Fibroblast of lung (primary cell): Measurements from ENCODE around the gene PANK4. TPM values are rescaled to one million over a fixed set of nuclear protein-coding genes. Genes with fewer than 3 reads are reported as not detected.

Source experiments
- DNase-seq, 2 donors: peaks; one replicate each; pipeline versions ENCODE4 v3.0.0 to v3.0.0-alpha.2; 2010; ENCODE audit warnings: low read depth in 2 of 2
- H2AFZ ChIP-seq: 2 replicates; pipeline ENCODE4 v1.5.1; 2012; ENCODE audit warnings: low read length, control low read depth, inconsistent platforms
- H3K27ac ChIP-seq: 2 replicates; pipeline ENCODE4 v1.5.1; 2011; ENCODE audit warnings: low read length, control low read depth; ENCODE audit not compliant: insufficient read depth
- H3K27me3 ChIP-seq: 2 replicates; pipeline ENCODE4 v1.5.1; 2011; ENCODE audit warnings: mild to moderate bottlenecking, low read length; ENCODE audit not compliant: control insufficient read depth, insufficient read depth
- H3K36me3 ChIP-seq: 2 replicates; pipeline ENCODE4 v1.5.1; 2011; ENCODE audit warnings: low read length; ENCODE audit not compliant: control insufficient read depth, insufficient read depth
- H3K4me1 ChIP-seq: 2 replicates; pipeline ENCODE4 v1.5.1; 2011; ENCODE audit warnings: low read length; ENCODE audit not compliant: control insufficient read depth, insufficient read depth; ENCODE audit errors: extremely low read depth
- H3K4me2 ChIP-seq: 2 replicates; pipeline ENCODE4 v1.5.1; 2011; ENCODE audit warnings: low read length, control low read depth; ENCODE audit not compliant: insufficient read depth; ENCODE audit errors: extremely low read depth
- H3K4me3 ChIP-seq, 4 experiments: fragments of 200-600 bp in 1 of 4; sonication (generic) in 1 of 4; replicated peaks in 1 of 4; 2 replicates each; pipeline ENCODE4 v1.5.1; 2011 to 2016; ENCODE audit warnings: low read length in 4 of 4, low read depth in 3 of 4, mild to moderate bottlenecking in 3 of 4, control low read depth in 2 of 4, inconsistent platforms in 1 of 4, mixed read lengths in 1 of 4; ENCODE audit not compliant: insufficient read depth in 1 of 4; ENCODE audit errors: control extremely low read depth in 1 of 4
- H3K79me2 ChIP-seq: 2 replicates; pipeline ENCODE4 v1.5.1; 2012; ENCODE audit warnings: mild to moderate bottlenecking, low read length, inconsistent platforms; ENCODE audit not compliant: control insufficient read depth, insufficient read depth
- H3K9ac ChIP-seq: 2 replicates; pipeline ENCODE4 v1.5.1; 2011; ENCODE audit warnings: mild to moderate bottlenecking, low read length, control low read depth; ENCODE audit not compliant: insufficient read depth
- H3K9me3 ChIP-seq: 2 replicates; pipeline ENCODE4 v1.5.1; 2012; ENCODE audit warnings: low read depth, low read length; ENCODE audit not compliant: control insufficient read depth, insufficient read depth
- H4K20me1 ChIP-seq: 2 replicates; pipeline ENCODE4 v1.5.1; 2011; ENCODE audit warnings: low read length; ENCODE audit not compliant: control insufficient read depth, insufficient read depth; ENCODE audit errors: extremely low read depth
- EZH2 ChIP-seq: IDR thresholded peaks from 2 replicates; pipeline ENCODE4 v1.5.1; 2012; ENCODE audit warnings: low read length, control low read depth, mild to moderate bottlenecking; ENCODE audit errors: missing control alignments
- polyA plus RNA-seq, 2 donors: library from polyadenylated mRNA; depleted of rRNA in 1 of 2; stranded (reverse) in 1 of 2; unstranded in 1 of 2; fragments of >200 nt; gene quantifications; 2 replicates each; pipeline ENCODE4 v1.2.1, GENCODE V29; 2011 to 2012; ENCODE audit warnings: missing spikeins in 1 of 2
- total RNA-seq: library from RNA; depleted of rRNA; stranded (reverse); fragments of >200 nt; gene quantifications from 2 replicates; pipeline ENCODE4 v1.2.1, GENCODE V29; 2014
- TF ChIP-seq, protein P1 (sequence below), 2 donors: IDR thresholded peaks in 1 of 2; conservative IDR thresholded peaks in 1 of 2; 1 replicate in 1 of 2; 2 replicates in 1 of 2; pipeline ENCODE4 v1.5.1; 2011 to 2012; ENCODE audit warnings: low read length in 2 of 2, control low read depth in 1 of 2, inconsistent platforms in 1 of 2, low read depth in 1 of 2, mild to moderate bottlenecking in 1 of 2

Gene PANK4
- total and polyA plus RNA-seq, 2 donors (not counting 1 experiment from before 2014, with no cell fraction given): 8.5 to 17.0 TPM

DNA sequence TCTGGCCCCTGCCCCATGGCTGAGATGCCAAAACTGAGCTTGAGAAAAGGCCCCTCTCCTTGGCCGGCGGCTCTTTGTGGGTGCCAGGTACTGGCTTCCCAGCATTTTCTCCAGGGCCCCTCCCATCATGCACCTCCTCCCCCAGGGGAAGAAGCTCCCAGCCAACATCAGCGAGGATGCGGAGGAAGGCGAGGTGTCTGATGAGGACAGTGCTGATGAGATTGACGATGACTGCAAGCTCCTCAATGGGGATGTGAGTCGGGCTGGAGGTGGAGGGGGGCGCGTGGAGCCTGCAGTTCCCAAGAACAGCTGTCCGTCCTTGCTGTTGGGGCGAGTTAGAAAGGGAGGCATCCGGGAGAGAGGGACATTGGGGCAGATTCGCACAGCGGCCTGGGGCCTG lies 36.8 kb downstream of the PANK4 start:
- Histone ChIP-seq H3K79me2 (no peaks in the 10 kb centered on the region), H3K9ac (no peak overlapping the region), H3K36me3 (no peaks in the 10 kb centered on the region), H3K4me3 (no peak overlapping the region), H3K4me1 (no peaks in the 10 kb centered on the region), H3K4me2 (no peak overlapping the region), H3K9me3 (no peaks in the 10 kb centered on the region), H3K27me3 (no peaks in the 10 kb centered on the region), H3K27ac (no peak overlapping the region), H2AFZ (no peak overlapping the region), H4K20me1 (no peaks in the 10 kb centered on the region)
- DNase-seq: no peak
- TF ChIP-seq, protein P1, sequence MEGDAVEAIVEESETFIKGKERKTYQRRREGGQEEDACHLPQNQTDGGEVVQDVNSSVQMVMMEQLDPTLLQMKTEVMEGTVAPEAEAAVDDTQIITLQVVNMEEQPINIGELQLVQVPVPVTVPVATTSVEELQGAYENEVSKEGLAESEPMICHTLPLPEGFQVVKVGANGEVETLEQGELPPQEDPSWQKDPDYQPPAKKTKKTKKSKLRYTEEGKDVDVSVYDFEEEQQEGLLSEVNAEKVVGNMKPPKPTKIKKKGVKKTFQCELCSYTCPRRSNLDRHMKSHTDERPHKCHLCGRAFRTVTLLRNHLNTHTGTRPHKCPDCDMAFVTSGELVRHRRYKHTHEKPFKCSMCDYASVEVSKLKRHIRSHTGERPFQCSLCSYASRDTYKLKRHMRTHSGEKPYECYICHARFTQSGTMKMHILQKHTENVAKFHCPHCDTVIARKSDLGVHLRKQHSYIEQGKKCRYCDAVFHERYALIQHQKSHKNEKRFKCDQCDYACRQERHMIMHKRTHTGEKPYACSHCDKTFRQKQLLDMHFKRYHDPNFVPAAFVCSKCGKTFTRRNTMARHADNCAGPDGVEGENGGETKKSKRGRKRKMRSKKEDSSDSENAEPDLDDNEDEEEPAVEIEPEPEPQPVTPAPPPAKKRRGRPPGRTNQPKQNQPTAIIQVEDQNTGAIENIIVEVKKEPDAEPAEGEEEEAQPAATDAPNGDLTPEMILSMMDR (conservative IDR thresholded peaks at IDR 0.05 in 1 of 2, IDR thresholded peaks at IDR 0.05 in 1 of 2; ENCODE audit: low read depth in 1 of 2, low read length in 2 of 2): no peak
- no peak for TF ChIP-seq EZH2

DNA sequence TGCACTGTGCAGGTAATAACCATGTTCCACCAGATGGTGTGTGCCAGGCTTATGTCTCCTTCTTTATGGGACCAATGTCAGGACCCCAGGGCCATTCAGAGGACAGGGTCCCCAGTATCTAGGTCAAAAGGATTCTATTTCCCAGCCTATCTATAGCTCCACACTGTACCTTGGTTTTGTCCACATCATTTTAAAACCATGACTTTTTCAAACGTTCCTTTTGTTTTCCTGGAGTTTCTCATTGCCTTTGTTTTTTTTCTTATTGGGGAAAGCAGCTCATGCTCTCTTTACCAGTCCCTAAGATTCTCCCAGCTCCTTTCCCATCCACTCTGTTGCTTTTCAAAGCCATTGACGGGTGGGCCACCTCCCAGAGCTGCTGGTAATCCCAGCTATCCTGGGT lies 37.7 kb downstream of the PANK4 start:
- Histone ChIP-seq H3K79me2 (no peaks in the 10 kb centered on the region), H3K4me1 (no peaks in the 10 kb centered on the region), H4K20me1 (no peaks in the 10 kb centered on the region), H3K9me3 (no peaks in the 10 kb centered on the region), H3K27me3 (no peaks in the 10 kb centered on the region), H3K9ac (no peak overlapping the region), H3K4me2 (no peak overlapping the region), H3K36me3 (no peaks in the 10 kb centered on the region), H3K27ac (no peak overlapping the region), H2AFZ (no peak overlapping the region), H3K4me3 (no peak overlapping the region)
- no peak for DNase-seq
- TF ChIP-seq EZH2: no peak
- TF ChIP-seq, protein P1 (conservative IDR thresholded peaks at IDR 0.05 in 1 of 2, IDR thresholded peaks at IDR 0.05 in 1 of 2; ENCODE audit: low read depth in 1 of 2, low read length in 2 of 2): no peak

GRCh38 chr1:2486558-2486957 lies 39.8 kb downstream of the PANK4 start:
- Histone ChIP-seq H3K4me3 (no peak overlapping the region), H3K9ac (no peak overlapping the region), H3K9me3 (no peaks in the 10 kb centered on the region), H3K79me2 (no peaks in the 10 kb centered on the region), H3K4me2 (no peak overlapping the region), H3K4me1 (no peaks in the 10 kb centered on the region), H2AFZ (no peak overlapping the region), H4K20me1 (no peaks in the 10 kb centered on the region), H3K27ac (no peak overlapping the region), H3K27me3 (no peaks in the 10 kb centered on the region), H3K36me3 (no peaks in the 10 kb centered on the region)
- DNase-seq: no peak
- TF ChIP-seq, protein P1 (conservative IDR thresholded peaks at IDR 0.05 in 1 of 2, IDR thresholded peaks at IDR 0.05 in 1 of 2; ENCODE audit: low read depth in 1 of 2, low read length in 2 of 2): no peak
- TF ChIP-seq EZH2: no peak
